Peyer's patch (tissue), 4 donors: Measurements from ENCODE around the gene TOP2B.

ENCODE experiments used
- POLR2A ChIP-seq, 2 donors: fragments of 450-650 bp; IDR thresholded peaks; one replicate each; pipeline ENCODE4 v1.5.1; 2017; ENCODE audit warnings: antibody characterized with exemption in 2 of 2, mild to moderate bottlenecking in 2 of 2, moderate library complexity in 2 of 2
- TF ChIP-seq, protein P1 (sequence below), 6 experiments: fragments of 450-650 bp in 4 of 6; fragments of 200-600 bp in 2 of 6; sonication (generic) in 1 of 6; IDR thresholded peaks; one replicate each; pipeline ENCODE4 v1.5.1; 2017 to 2019; ENCODE audit warnings: antibody characterized with exemption in 6 of 6, mild to moderate bottlenecking in 3 of 6, moderate library complexity in 1 of 6

DNA sequence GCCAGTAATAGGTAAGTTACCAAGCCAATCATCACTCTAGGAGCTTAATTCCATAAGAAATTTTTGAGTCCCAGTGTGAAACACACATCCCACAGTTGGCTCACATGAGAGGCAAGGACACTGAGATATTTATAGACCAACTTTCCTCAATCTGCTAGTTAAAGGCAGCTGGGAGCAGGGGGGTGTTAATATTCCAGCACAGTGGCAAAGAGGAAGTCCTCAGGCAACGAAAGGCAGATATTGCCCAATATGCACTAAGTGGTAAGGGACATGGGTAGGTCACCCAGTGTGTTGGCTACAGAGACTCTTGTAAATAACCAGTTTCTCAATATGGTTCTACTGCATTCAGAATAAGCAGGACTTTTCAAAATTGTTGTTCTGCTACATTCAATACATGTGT is 61.0 kb downstream of the TOP2B start:
- TF ChIP-seq, protein P1, sequence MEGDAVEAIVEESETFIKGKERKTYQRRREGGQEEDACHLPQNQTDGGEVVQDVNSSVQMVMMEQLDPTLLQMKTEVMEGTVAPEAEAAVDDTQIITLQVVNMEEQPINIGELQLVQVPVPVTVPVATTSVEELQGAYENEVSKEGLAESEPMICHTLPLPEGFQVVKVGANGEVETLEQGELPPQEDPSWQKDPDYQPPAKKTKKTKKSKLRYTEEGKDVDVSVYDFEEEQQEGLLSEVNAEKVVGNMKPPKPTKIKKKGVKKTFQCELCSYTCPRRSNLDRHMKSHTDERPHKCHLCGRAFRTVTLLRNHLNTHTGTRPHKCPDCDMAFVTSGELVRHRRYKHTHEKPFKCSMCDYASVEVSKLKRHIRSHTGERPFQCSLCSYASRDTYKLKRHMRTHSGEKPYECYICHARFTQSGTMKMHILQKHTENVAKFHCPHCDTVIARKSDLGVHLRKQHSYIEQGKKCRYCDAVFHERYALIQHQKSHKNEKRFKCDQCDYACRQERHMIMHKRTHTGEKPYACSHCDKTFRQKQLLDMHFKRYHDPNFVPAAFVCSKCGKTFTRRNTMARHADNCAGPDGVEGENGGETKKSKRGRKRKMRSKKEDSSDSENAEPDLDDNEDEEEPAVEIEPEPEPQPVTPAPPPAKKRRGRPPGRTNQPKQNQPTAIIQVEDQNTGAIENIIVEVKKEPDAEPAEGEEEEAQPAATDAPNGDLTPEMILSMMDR (IDR thresholded peaks at IDR 0.05), result no peak
- no peak for TF ChIP-seq POLR2A (IDR thresholded peaks at IDR 0.05)
